K562 (cell line): ENCODE results near the gene MAB21L1. TPM values are rescaled to one million over a fixed set of nuclear protein-coding genes. Genes with fewer than 3 reads are reported as not detected.

ENCODE experiments used
- ATAC-seq: fragments of 200-7000 bp; cut with Tn5 transposase; 3 replicates; pipeline ENCODE4 v1.9.1; 2020; ENCODE audit warnings: moderate library complexity
- BruUV-seq: library from RNA; stranded (reverse); fragments of 400-500 nt; replicated peaks from 2 replicates; lab custom pipeline; 2021; lab: Mats Ljungman, UMichigan
- CTCF ChIA-PET: fragments of 300-600 bp; formaldehyde crosslinking; extraction: SDS; loops from one replicate; lab custom pipeline; 2021; ENCODE audit warnings: low intra/inter-chr PET ratio; lab: Yijun Ruan, JAX
- POLR2A ChIA-PET: fragments of 300-600, 350-650 bp; sonication (Branson Sonifier 250); formaldehyde crosslinking; extraction: SDS; loops from one replicate; lab custom pipeline; 2021; ENCODE audit warnings: antibody characterized with exemption, inconsistent platforms; lab: Yijun Ruan, JAX
- DNase-seq, 4 experiments: peaks; one replicate each; pipeline versions ENCODE4 v3.0.0 to v3.0.0-alpha.2; 2011 to 2018; ENCODE audit warnings: low spot score in 3 of 4, mixed read lengths in 3 of 4; ENCODE audit errors: extremely low read depth in 1 of 4
- FAIRE-seq: peaks from 2 replicates; lab custom pipeline; 2011; peaks lifted over from hg19 to GRCh38; lab: Jason Lieb, UNC
- H2AFZ ChIP-seq: 2 replicates; pipeline ENCODE4 v1.6.0; 2011; ENCODE audit warnings: low read depth, low read length, control low read depth, inconsistent platforms
- H3K27ac ChIP-seq: fragments of 200-600 bp; 3 replicates; pipeline ENCODE4 v1.8.0; 2011; ENCODE audit warnings: low read depth, mild to moderate bottlenecking, control low read depth, inconsistent platforms, low read length, moderate library complexity, mixed read lengths; ENCODE audit errors: extremely low read depth
- H3K27me3 ChIP-seq, 2 experiments: fragments of 300-600 bp in 1 of 2; 2 replicates in 1 of 2; 3 replicates in 1 of 2; pipeline versions ENCODE4 v1.6.0 to v1.8.0; 2011; ENCODE audit warnings: inconsistent platforms in 2 of 2, low read length in 2 of 2, mild to moderate bottlenecking in 1 of 2, mixed read lengths in 1 of 2, moderate library complexity in 1 of 2; ENCODE audit not compliant: control insufficient read depth in 2 of 2, insufficient read depth in 2 of 2
- H3K36me3 ChIP-seq: fragments of 300-600 bp; 3 replicates; pipeline ENCODE4 v1.8.0; 2011; ENCODE audit warnings: mild to moderate bottlenecking, low read length, inconsistent platforms; ENCODE audit not compliant: control insufficient read depth, insufficient read depth
- H3K4me1 ChIP-seq, 2 experiments: fragments of 200-600 bp in 1 of 2; replicated peaks in 1 of 2; 2 replicates in 1 of 2; 3 replicates in 1 of 2; pipeline versions ENCODE4 v1.5.1 to v1.8.0; 2011; ENCODE audit warnings: inconsistent platforms in 2 of 2, low read length in 2 of 2, mild to moderate bottlenecking in 1 of 2, mixed read lengths in 1 of 2, moderate library complexity in 1 of 2; ENCODE audit not compliant: control insufficient read depth in 2 of 2, insufficient read depth in 2 of 2
- H3K4me2 ChIP-seq: 2 replicates; pipeline ENCODE4 v1.6.1; 2011; ENCODE audit warnings: low read length, control low read depth, inconsistent platforms, mixed read lengths; ENCODE audit not compliant: insufficient read depth
- H3K4me3 ChIP-seq: fragments of 200-600 bp; sonication (generic), shearing (Covaris generic); 2 replicates; pipeline ENCODE4 v1.5.1; 2016; ENCODE audit warnings: control low read depth, inconsistent platforms
- H3K79me2 ChIP-seq: fragments of 200-600 bp; 3 replicates; pipeline ENCODE4 v1.8.0; 2011; ENCODE audit warnings: low read length, inconsistent platforms; ENCODE audit not compliant: control insufficient read depth, insufficient read depth
- H3K9ac ChIP-seq, 2 experiments: 2 replicates each; pipeline versions ENCODE4 v1.6.0 to v1.6.1; 2011; ENCODE audit warnings: low read depth in 2 of 2, low read length in 2 of 2, control low read depth in 1 of 2, inconsistent platforms in 1 of 2, mild to moderate bottlenecking in 1 of 2, mixed read lengths in 1 of 2; ENCODE audit not compliant: insufficient read depth in 1 of 2
- H3K9me1 ChIP-seq: one replicate; pipeline ENCODE4 v1.6.0; 2011; ENCODE audit warnings: inconsistent platforms, mild to moderate bottlenecking, low read length, moderate library complexity; ENCODE audit not compliant: control insufficient read depth, insufficient read depth
- H3K9me3 ChIP-seq: replicated peaks from 2 replicates; pipeline ENCODE4 v1.5.1; 2011; ENCODE audit warnings: low read depth, low read length, inconsistent platforms; ENCODE audit not compliant: control insufficient read depth, insufficient read depth
- H4K20me1 ChIP-seq: replicated peaks from 2 replicates; pipeline ENCODE4 v1.6.1; 2011; ENCODE audit warnings: low read length, inconsistent platforms, mixed read lengths; ENCODE audit not compliant: control insufficient read depth, insufficient read depth
- CHAMP1 ChIP-seq: fragments of 450-650 bp; IDR thresholded peaks from 2 replicates; pipeline ENCODE4 v1.6.1; 2016; ENCODE audit warnings: mild to moderate bottlenecking
- HMG20B ChIP-seq: fragments of 250-450 bp; sonication (Bioruptor Pico); IDR thresholded peaks from 2 replicates; pipeline ENCODE4 v1.5.0; 2021; ENCODE audit warnings: mild to moderate bottlenecking
- NR2F6 ChIP-seq: fragments of 450-650 bp; formaldehyde crosslinking; IDR thresholded peaks from 2 replicates; pipeline ENCODE4 v1.4.0; 2020; ENCODE audit warnings: mild to moderate bottlenecking
- WGBS: fragments of 100-300 bp; shearing (Covaris generic); methylation state at CpG from one replicate; pipeline ENCODE4 v1.1.6; 2016; ENCODE audit warnings: low coverage, mixed read lengths; ENCODE audit not compliant: insufficient coverage; ENCODE audit errors: missing lambda C conversion rate; 5-methylcytosine and 5-hydroxymethylcytosine counted together
- in situ Hi-C: fragments of 300-500 bp; cut with MboI; formaldehyde crosslinking; loops from 4 replicates; pipeline ENCODE4 v1.15.0; 2018; ENCODE audit warnings: inconsistent platforms, mixed read lengths
- intact Hi-C: fragments of 100-400 bp; cut with micrococcal nuclease; formaldehyde crosslinking; loops from 2 replicates; pipeline ENCODE4 v1.14.2; 2022
- polyA plus RNA-seq, 8 experiments: library from polyadenylated mRNA; depleted of rRNA in 4 of 8; stranded (reverse) in 5 of 8; unstranded in 3 of 8; fragments of >200 nt; fragmentation: Nextera tagmentation in 2 of 8; fragmentation: Illumina TruSeq in 1 of 8; extraction: Ambion mirVana in 2 of 8; extraction: Trizol in 1 of 8; gene quantifications; 2 replicates each; pipeline versions ENCODE4 v1.2.1 to v1.2.3, GENCODE V29; 2011 to 2014; ENCODE audit warnings: inconsistent platforms in 1 of 8, missing spikeins in 1 of 8
- total RNA-seq, 7 experiments: library from RNA; depleted of rRNA in 6 of 7; stranded (reverse); fragments of >200 nt in 6 of 7; fragmentation: Illumina TruSeq in 2 of 7; extraction: Trizol in 2 of 7; gene quantifications; 2 replicates each; pipeline versions ENCODE4 v1.2.1 to v1.2.3, GENCODE V29; 2011 to 2021; ENCODE audit warnings: low replicate concordance in 1 of 7
- TF ChIP-seq, protein P1 (sequence below): fragments of 450-650 bp; IDR thresholded peaks from 2 replicates; pipeline ENCODE4 v1.6.1; 2016; ENCODE audit warnings: mild to moderate bottlenecking, moderate library complexity
- TF ChIP-seq, protein P2 (sequence below): IDR thresholded peaks from 2 replicates; pipeline ENCODE4 v1.6.1; 2012; ENCODE audit warnings: low read depth, low read length, improper control_type of control experiment, borderline replicate concordance

The MAB21L1 gene
- total and polyA plus RNA-seq, 9 of the 15 experiments (the other 6 are each of a cell fraction or from before 2014, with no cell fraction given) = not detected

GRCh38 chr13:35482527-35482926 lies 6.0 kb upstream of the MAB21L1 start (continued):
- TF ChIP-seq CHAMP1 (no peak), NR2F6 (no peak)

DNA sequence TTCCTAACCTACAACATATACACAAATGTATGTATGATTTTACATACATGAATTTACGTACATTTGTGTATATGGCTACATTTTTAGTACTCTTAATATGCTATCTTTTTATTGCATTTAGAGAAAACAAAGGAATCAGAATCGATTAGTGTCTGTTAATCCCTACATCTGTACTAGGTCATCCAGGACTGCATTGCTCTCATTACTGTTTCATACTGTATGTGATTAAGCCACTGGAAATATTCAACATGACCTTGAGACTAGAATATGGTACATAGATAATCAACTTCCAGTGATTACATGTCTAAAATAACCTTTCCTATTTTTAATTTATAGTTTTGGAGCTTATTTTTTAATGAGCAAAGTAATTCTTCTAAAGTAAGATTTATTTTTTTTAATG lies 5.3 kb upstream of the MAB21L1 start:
- intact Hi-C loops = no loop called here
- Histone ChIP-seq H3K27me3 (no peaks in the 10 kb centered on the region), H3K36me3 (no peaks in the 10 kb centered on the region), H3K9me3 (no peaks in the 10 kb centered on the region), H3K79me2 (no peaks in the 10 kb centered on the region), H3K9me1 (no peaks in the 10 kb centered on the region), H4K20me1 (no peaks in the 10 kb centered on the region), H3K4me1 (no peaks in the 10 kb centered on the region), H3K4me3 (no peak overlapping the region), H3K27ac (no peak overlapping the region), H3K9ac (no peak overlapping the region), H3K4me2 (no peak overlapping the region), H2AFZ (no peak overlapping the region)
- no peak for DNase-seq
- in situ Hi-C loops = no loop called here
- no TSS peak for BruUV-seq
- WGBS = 0% methylated on average over 2 of the region's 2 CpGs
- no peak for FAIRE-seq
- POLR2A ChIA-PET = no interaction called here
- CTCF ChIA-PET = no interaction called here
- ATAC-seq = no peak
- TF ChIP-seq, protein P1, sequence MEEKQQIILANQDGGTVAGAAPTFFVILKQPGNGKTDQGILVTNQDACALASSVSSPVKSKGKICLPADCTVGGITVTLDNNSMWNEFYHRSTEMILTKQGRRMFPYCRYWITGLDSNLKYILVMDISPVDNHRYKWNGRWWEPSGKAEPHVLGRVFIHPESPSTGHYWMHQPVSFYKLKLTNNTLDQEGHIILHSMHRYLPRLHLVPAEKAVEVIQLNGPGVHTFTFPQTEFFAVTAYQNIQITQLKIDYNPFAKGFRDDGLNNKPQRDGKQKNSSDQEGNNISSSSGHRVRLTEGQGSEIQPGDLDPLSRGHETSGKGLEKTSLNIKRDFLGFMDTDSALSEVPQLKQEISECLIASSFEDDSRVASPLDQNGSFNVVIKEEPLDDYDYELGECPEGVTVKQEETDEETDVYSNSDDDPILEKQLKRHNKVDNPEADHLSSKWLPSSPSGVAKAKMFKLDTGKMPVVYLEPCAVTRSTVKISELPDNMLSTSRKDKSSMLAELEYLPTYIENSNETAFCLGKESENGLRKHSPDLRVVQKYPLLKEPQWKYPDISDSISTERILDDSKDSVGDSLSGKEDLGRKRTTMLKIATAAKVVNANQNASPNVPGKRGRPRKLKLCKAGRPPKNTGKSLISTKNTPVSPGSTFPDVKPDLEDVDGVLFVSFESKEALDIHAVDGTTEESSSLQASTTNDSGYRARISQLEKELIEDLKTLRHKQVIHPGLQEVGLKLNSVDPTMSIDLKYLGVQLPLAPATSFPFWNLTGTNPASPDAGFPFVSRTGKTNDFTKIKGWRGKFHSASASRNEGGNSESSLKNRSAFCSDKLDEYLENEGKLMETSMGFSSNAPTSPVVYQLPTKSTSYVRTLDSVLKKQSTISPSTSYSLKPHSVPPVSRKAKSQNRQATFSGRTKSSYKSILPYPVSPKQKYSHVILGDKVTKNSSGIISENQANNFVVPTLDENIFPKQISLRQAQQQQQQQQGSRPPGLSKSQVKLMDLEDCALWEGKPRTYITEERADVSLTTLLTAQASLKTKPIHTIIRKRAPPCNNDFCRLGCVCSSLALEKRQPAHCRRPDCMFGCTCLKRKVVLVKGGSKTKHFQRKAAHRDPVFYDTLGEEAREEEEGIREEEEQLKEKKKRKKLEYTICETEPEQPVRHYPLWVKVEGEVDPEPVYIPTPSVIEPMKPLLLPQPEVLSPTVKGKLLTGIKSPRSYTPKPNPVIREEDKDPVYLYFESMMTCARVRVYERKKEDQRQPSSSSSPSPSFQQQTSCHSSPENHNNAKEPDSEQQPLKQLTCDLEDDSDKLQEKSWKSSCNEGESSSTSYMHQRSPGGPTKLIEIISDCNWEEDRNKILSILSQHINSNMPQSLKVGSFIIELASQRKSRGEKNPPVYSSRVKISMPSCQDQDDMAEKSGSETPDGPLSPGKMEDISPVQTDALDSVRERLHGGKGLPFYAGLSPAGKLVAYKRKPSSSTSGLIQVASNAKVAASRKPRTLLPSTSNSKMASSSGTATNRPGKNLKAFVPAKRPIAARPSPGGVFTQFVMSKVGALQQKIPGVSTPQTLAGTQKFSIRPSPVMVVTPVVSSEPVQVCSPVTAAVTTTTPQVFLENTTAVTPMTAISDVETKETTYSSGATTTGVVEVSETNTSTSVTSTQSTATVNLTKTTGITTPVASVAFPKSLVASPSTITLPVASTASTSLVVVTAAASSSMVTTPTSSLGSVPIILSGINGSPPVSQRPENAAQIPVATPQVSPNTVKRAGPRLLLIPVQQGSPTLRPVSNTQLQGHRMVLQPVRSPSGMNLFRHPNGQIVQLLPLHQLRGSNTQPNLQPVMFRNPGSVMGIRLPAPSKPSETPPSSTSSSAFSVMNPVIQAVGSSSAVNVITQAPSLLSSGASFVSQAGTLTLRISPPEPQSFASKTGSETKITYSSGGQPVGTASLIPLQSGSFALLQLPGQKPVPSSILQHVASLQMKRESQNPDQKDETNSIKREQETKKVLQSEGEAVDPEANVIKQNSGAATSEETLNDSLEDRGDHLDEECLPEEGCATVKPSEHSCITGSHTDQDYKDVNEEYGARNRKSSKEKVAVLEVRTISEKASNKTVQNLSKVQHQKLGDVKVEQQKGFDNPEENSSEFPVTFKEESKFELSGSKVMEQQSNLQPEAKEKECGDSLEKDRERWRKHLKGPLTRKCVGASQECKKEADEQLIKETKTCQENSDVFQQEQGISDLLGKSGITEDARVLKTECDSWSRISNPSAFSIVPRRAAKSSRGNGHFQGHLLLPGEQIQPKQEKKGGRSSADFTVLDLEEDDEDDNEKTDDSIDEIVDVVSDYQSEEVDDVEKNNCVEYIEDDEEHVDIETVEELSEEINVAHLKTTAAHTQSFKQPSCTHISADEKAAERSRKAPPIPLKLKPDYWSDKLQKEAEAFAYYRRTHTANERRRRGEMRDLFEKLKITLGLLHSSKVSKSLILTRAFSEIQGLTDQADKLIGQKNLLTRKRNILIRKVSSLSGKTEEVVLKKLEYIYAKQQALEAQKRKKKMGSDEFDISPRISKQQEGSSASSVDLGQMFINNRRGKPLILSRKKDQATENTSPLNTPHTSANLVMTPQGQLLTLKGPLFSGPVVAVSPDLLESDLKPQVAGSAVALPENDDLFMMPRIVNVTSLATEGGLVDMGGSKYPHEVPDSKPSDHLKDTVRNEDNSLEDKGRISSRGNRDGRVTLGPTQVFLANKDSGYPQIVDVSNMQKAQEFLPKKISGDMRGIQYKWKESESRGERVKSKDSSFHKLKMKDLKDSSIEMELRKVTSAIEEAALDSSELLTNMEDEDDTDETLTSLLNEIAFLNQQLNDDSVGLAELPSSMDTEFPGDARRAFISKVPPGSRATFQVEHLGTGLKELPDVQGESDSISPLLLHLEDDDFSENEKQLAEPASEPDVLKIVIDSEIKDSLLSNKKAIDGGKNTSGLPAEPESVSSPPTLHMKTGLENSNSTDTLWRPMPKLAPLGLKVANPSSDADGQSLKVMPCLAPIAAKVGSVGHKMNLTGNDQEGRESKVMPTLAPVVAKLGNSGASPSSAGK = no peak
- no peak for TF ChIP-seq HMG20B (CRISPR knock-in tag)
- TF ChIP-seq, protein P2, sequence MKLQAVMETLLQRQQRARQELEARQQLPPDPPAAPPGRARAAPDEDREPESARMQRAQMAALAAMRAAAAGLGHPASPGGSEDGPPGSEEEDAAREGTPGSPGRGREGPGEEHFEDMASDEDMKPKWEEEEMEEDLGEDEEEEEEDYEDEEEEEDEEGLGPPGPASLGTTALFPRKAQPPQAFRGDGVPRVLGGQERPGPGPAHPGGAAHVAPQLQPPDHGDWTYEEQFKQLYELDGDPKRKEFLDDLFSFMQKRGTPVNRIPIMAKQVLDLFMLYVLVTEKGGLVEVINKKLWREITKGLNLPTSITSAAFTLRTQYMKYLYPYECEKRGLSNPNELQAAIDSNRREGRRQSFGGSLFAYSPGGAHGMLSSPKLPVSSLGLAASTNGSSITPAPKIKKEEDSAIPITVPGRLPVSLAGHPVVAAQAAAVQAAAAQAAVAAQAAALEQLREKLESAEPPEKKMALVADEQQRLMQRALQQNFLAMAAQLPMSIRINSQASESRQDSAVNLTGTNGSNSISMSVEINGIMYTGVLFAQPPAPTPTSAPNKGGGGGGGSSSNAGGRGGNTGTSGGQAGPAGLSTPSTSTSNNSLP = no peak
